Activated naive CD4-positive, alpha-beta T cell treated with anti-CD3 and anti-CD28 coated beads for 36 hours (primary cell): ENCODE measurements around the gene TUBB2A. TPM values are rescaled to one million over a fixed set of nuclear protein-coding genes. Genes with fewer than 3 reads are reported as not detected.

Source experiments
- total RNA-seq, 2 experiments: library from RNA; stranded (reverse); gene quantifications; one replicate each; pipeline ENCODE4 v1.2.3, GENCODE V29; 2021

TUBB2A gene
- total RNA-seq, 2 experiments from 2014 or later, result 1.0 to 1.2 TPM

Other genes starting within 250 kb of the TUBB2A start
- gene SERPINB6, start 186.0 kb downstream of the TUBB2A start, total RNA-seq, result 10 to 100 TPM; 31.2 to 31.4 TPM
- 10 to 100 TPM; 18.8 to 21.1 TPM for gene NQO2, start 157.7 kb downstream of the TUBB2A start, total RNA-seq
- 10 to 100 TPM in 1 of 2 experiments, 1 to 10 TPM in 1; 8.8 to 10.1 TPM for gene RIPK1, start 89.0 kb downstream of the TUBB2A start, total RNA-seq
- 1 to 10 TPM; 6.9 to 7.5 TPM for gene BPHL, start 38.8 kb downstream of the TUBB2A start, total RNA-seq
- under 1 TPM in 1 of 2 experiments, not detected in 1; 0.12 TPM for gene TUBB2B, start 70.1 kb upstream of the TUBB2A start, total RNA-seq
- gene PSMG4, start 101.4 kb upstream of the TUBB2A start, total RNA-seq, result 10 to 100 TPM; 23.9 to 26.2 TPM